Measurements from ENCODE around the gene ANKS6. TPM values are rescaled to one million over a fixed set of nuclear protein-coding genes. Genes with fewer than 3 reads are reported as not detected.

The ANKS6 gene
- total RNA-seq, 1 experiment from 2014 or later = 39.2 TPM

GRCh38 chr9:98823666-98824334, 27.4 kb upstream of the ANKS6 start:
- no TSS peak for BruUV-seq (replicated peaks)
- POLR2A ChIA-PET = no interaction called here

GRCh38 chr9:98822661-98823060, 26.3 kb upstream of the ANKS6 start:
- ATAC-seq (no peak), DNase-seq (ENCODE audit: low read depth, low spot score) (no peak)
- H3K27me3 ChIP-seq (ENCODE audit: insufficient read depth, low read length) = no peaks in the 10 kb centered on the region
- intact Hi-C loops (cut with micrococcal nuclease) = no loop called here
- H3K9me3 ChIP-seq (ENCODE audit: control insufficient read depth in 1 of 2, insufficient read depth in 1 of 2, low read depth in 1 of 2, low read length in 2 of 2) = no peaks in the 10 kb centered on the region; a peak in 1 of 4 replicates
- H3K27ac ChIP-seq (ENCODE audit: low read depth, low read length) = no peak overlapping the region
- no TSS peak for BruUV-seq (replicated peaks)
- no peak overlapping the region for H3K9ac ChIP-seq (ENCODE audit: low read length)
- no peaks in the 10 kb centered on the region for H3K4me1 ChIP-seq (ENCODE audit: control insufficient read depth in 1 of 2, insufficient read depth in 2 of 2, low read length in 2 of 2)
- peaks cover 0 to under 1% of the 10 kb centered on the region in 2 experiments; a peak in 2 of 4 replicates for H3K36me3 ChIP-seq (ENCODE audit: control insufficient read depth in 1 of 2, insufficient read depth in 2 of 2, low read length in 2 of 2)
- H3K9me2 ChIP-seq (ENCODE audit: insufficient read depth) = no peaks in the 10 kb centered on the region
- H3K4me2 ChIP-seq (ENCODE audit: low read length) = no peak overlapping the region
- no peak overlapping the region for H2AFZ ChIP-seq (ENCODE audit: low read depth, low read length, poor library complexity, severe bottlenecking)
- no peak overlapping the region for H3K4me3 ChIP-seq (replicated peaks in 1 of 2; ENCODE audit: low read depth in 1 of 2, low read length in 2 of 2)
- H3K79me2 ChIP-seq (ENCODE audit: insufficient read depth, low read length) = no peaks in the 10 kb centered on the region
- ChIA-PET POLR2A (no interaction called here), CTCF (no interaction called here), RAD21 (ENCODE audit: low non-redundant PET in 1 of 2, low total read pairs in 2 of 2, uncharacterized antibody in 2 of 2, unreplicated experiment in 2 of 2) (no interaction called here)
- H4K20me1 ChIP-seq (ENCODE audit: insufficient read depth) = no peaks in the 10 kb centered on the region
- no peak for TF ChIP-seq REST (IDR thresholded peaks at IDR 0.05; ENCODE audit: low read depth)
- no peak for TF ChIP-seq ZFX (IDR thresholded peaks at IDR 0.05)
- TF ChIP-seq MAX (IDR thresholded peaks at IDR 0.05) = no peak
- TF ChIP-seq SP1 (IDR thresholded peaks at IDR 0.05; ENCODE audit: low read depth) = no peak
- no peak for TF ChIP-seq EZH2phosphoT487 (IDR thresholded peaks at IDR 0.05; ENCODE audit: borderline replicate concordance)
- no peak for TF ChIP-seq ELF1 (IDR thresholded peaks at IDR 0.05; ENCODE audit: borderline replicate concordance, low read depth)
- no peak for TF ChIP-seq JUND (IDR thresholded peaks at IDR 0.05)
- TF ChIP-seq RAD21 (IDR thresholded peaks at IDR 0.05; ENCODE audit: low read depth) = no peak
- TF ChIP-seq YY1 (IDR thresholded peaks at IDR 0.05; ENCODE audit: extremely low read depth, insufficient replicate concordance, low read depth, low read length) = no peak
- no peak for TF ChIP-seq EZH2 (IDR thresholded peaks at IDR 0.05)
- no peak for TF ChIP-seq CEBPB (IDR thresholded peaks at IDR 0.05; ENCODE audit: low read depth)
- TF ChIP-seq ATF3 (IDR thresholded peaks at IDR 0.05) = no peak
- TF ChIP-seq ZNF274 (IDR thresholded peaks at IDR 0.05; ENCODE audit: low read depth, low read length) = no peak
- no peak for TF ChIP-seq FOSL1 (IDR thresholded peaks at IDR 0.05; ENCODE audit: low read depth)
- TF ChIP-seq EGR1 (IDR thresholded peaks at IDR 0.05; ENCODE audit: low read depth) = no peak

More at GRCh38 chr9:98823666-98824334, 27.4 kb upstream of the ANKS6 start:
- H2AFZ ChIP-seq (ENCODE audit: low read depth, low read length, poor library complexity, severe bottlenecking) = no peak overlapping the region
- H3K9me3 ChIP-seq (ENCODE audit: control insufficient read depth in 1 of 2, insufficient read depth in 1 of 2, low read depth in 1 of 2, low read length in 2 of 2) = no peaks in the 10 kb centered on the region; a peak in 1 of 4 replicates
- no peak overlapping the region for H3K4me3 ChIP-seq (replicated peaks in 1 of 2; ENCODE audit: low read depth in 1 of 2, low read length in 2 of 2)
- intact Hi-C loops (cut with micrococcal nuclease) = no loop called here
- no peak for ATAC-seq
- H3K79me2 ChIP-seq (ENCODE audit: insufficient read depth, low read length) = no peaks in the 10 kb centered on the region
- no peaks in the 10 kb centered on the region for H4K20me1 ChIP-seq (ENCODE audit: insufficient read depth)
- no peak overlapping the region for H3K27ac ChIP-seq (ENCODE audit: low read depth, low read length)
- ChIA-PET RAD21 (ENCODE audit: low non-redundant PET in 1 of 2, low total read pairs in 2 of 2, uncharacterized antibody in 2 of 2, unreplicated experiment in 2 of 2) (no interaction called here), CTCF (no interaction called here)
- no peak overlapping the region for H3K9ac ChIP-seq (ENCODE audit: low read length)
- no peak for TF ChIP-seq CEBPB (IDR thresholded peaks at IDR 0.05; ENCODE audit: low read depth)
- TF ChIP-seq CBX3 (IDR thresholded peaks at IDR 0.05; ENCODE audit: low read depth) = no peak
- TF ChIP-seq TCF7L2 (IDR thresholded peaks at IDR 0.05; ENCODE audit: borderline replicate concordance, extremely low read depth, insufficient read depth, insufficient read length) = no peak
- TF ChIP-seq SIN3A (IDR thresholded peaks at IDR 0.05; ENCODE audit: low read depth) = no peak
- no peaks in the 10 kb centered on the region for H3K9me2 ChIP-seq (ENCODE audit: insufficient read depth)
- no peak overlapping the region for H3K4me2 ChIP-seq (ENCODE audit: low read length)
- DNase-seq (ENCODE audit: low read depth, low spot score) = no peak
- H3K27me3 ChIP-seq (ENCODE audit: insufficient read depth, low read length) = no peaks in the 10 kb centered on the region
- peaks cover 0 to 3% of the 10 kb centered on the region in 2 experiments; a peak in 2 of 4 replicates for H3K36me3 ChIP-seq (ENCODE audit: control insufficient read depth in 1 of 2, insufficient read depth in 2 of 2, low read length in 2 of 2)
- no peaks in the 10 kb centered on the region for H3K4me1 ChIP-seq (ENCODE audit: control insufficient read depth in 1 of 2, insufficient read depth in 2 of 2, low read length in 2 of 2)

All from HCT116 (cell line).